ENCODE measurements around the gene CASZ1. TPM values are rescaled to one million over a fixed set of nuclear protein-coding genes. Genes with fewer than 3 reads are reported as not detected.

CASZ1 gene
- total RNA-seq, 1 donor, result 0.09 TPM

DNA sequence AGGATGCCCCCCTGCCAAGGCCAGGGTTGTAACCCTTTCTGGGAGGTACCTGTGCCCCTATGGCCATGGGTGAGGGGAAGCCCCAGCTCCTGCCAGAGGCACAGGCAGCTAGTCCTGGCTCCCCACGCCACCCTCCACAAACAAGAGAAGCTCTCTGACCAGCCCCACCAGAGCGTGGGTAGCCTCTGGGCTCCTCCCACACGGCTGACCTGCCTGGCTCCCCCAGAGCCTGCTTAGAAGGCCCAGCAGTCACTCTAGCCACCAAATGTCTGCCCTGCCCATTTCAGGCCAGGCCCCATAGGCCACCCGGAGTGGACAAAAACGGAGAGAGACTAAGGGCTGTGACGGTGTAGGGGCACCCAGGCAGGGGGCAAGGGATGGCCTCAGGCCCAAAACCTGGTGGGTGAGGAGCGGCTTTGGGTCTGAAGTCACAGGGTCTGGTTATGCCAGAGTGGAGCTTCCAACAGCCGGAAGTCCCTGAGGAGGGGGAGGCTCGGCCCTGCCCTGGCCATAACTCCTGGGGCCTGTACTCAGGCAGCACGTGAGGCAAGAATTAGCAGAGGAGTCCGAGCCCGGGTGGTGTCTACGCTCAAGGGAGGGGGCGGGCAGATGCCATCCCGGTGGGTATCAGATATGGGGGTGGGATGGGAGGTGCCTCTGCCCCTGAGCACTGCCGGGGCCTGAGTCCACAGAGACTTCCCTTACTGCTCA lies 155.4 kb downstream of the CASZ1 start:
- no peak overlapping the region for H3K4me3 ChIP-seq (ENCODE audit: low read depth, low read length)
- TF ChIP-seq, protein P1, sequence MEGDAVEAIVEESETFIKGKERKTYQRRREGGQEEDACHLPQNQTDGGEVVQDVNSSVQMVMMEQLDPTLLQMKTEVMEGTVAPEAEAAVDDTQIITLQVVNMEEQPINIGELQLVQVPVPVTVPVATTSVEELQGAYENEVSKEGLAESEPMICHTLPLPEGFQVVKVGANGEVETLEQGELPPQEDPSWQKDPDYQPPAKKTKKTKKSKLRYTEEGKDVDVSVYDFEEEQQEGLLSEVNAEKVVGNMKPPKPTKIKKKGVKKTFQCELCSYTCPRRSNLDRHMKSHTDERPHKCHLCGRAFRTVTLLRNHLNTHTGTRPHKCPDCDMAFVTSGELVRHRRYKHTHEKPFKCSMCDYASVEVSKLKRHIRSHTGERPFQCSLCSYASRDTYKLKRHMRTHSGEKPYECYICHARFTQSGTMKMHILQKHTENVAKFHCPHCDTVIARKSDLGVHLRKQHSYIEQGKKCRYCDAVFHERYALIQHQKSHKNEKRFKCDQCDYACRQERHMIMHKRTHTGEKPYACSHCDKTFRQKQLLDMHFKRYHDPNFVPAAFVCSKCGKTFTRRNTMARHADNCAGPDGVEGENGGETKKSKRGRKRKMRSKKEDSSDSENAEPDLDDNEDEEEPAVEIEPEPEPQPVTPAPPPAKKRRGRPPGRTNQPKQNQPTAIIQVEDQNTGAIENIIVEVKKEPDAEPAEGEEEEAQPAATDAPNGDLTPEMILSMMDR (IDR thresholded peaks at IDR 0.05; ENCODE audit: insufficient read depth, low read length), result no peak

GRCh38 chr1:10639775-10640578 lies 156.5 kb downstream of the CASZ1 start:
- no peak for DNase-seq (ENCODE audit: low read depth)
- TF ChIP-seq, protein P1 (IDR thresholded peaks at IDR 0.05; ENCODE audit: insufficient read depth, low read length), result no peak
- H3K4me3 ChIP-seq (ENCODE audit: low read depth, low read length), result no peak overlapping the region

More for the DNA sequence above, 155.4 kb downstream of the CASZ1 start:
- no peak for DNase-seq (ENCODE audit: low read depth)

DNA sequence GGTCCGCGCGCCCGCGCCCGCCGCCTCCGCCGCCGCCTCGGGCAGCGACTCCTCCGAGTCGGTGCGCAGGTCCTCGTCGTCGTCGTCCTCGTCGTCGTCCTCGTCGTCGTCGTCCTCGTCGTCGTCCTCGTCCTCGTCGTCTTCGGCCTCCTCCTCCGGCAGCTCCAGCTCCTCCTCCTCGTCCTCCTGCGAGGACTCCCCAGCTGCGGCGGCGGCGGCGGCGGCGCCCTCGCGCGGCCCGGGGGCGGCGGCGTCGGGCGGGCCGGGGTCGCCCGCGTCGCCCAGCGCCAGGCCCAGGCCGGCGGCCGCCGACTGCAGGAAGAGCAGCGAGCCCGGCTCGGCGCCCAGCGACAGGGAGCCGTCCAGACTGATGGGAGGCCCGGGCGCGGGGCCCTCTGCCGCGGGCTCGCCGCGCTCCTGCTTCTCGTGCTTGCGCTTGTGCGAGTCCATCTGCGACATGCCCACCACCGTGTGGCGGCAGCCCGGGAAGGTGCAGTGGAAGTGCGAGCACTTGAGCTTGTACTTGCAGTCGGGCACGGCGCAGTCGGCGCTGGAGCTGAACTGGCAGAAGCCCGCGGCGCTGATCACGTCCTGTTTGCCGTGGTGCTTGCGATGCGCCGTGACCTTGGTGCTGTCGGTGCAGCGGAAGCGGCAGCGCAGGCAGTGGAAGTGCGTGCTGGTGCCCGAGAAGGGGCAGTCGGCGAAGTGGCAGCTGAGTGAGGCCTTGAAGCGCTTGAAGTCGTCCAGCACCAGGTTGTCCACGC lies 157.3 kb downstream of the CASZ1 start:
- peak; percentile 9 for DNase-seq (ENCODE audit: low read depth)

GRCh38 chr1:10638559-10639005 lies 157.9 kb downstream of the CASZ1 start:
- no peak for DNase-seq (ENCODE audit: low read depth)
- TF ChIP-seq, protein P1 (IDR thresholded peaks at IDR 0.05; ENCODE audit: insufficient read depth, low read length), result no peak
- peak overlapping the region; percentile 17 for H3K4me3 ChIP-seq (ENCODE audit: low read depth, low read length)

More for the DNA sequence above, 157.3 kb downstream of the CASZ1 start:
- TF ChIP-seq, protein P1 (IDR thresholded peaks at IDR 0.05; ENCODE audit: insufficient read depth, low read length), result peak; percentile 3
- peak overlapping the region; percentile 3 for H3K4me3 ChIP-seq (ENCODE audit: low read depth, low read length)

- TF ChIP-seq, protein P1 (IDR thresholded peaks at IDR 0.05; ENCODE audit: insufficient read depth, low read length), result no peak
- no peak overlapping the region for H3K4me3 ChIP-seq (ENCODE audit: low read depth, low read length)
- DNase-seq (ENCODE audit: low read depth), result no peak
These were observed 158.4 kb downstream of the CASZ1 start for GRCh38 chr1:10637834-10638558.

DNA sequence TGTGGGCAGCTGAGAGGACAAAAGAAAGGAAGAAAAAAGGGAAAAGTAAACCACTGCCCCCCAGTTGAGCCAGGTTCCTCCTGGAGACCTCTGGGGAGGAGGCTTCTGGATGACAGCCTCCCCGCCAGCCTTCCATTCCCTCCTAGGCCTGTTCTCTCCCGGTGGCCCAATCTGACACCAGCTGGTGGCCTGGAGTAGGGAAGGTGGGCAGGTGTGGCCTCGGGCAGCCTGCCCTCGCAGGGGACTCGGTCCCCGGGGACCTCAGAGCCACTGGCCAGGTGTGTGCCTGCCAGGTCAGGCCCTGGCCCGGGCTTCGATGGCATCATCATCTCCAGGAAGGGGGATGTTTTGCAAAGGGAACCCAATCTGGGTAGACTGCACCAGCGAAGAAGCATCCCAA lies 159.0 kb downstream of the CASZ1 start:
- H3K4me3 ChIP-seq (ENCODE audit: low read depth, low read length), result no peak overlapping the region
- no peak for DNase-seq (ENCODE audit: low read depth)
- TF ChIP-seq, protein P1 (IDR thresholded peaks at IDR 0.05; ENCODE audit: insufficient read depth, low read length), result no peak
